ENCODE results near the gene SH2D1B.

- TF ChIP-seq CTCF (IDR thresholded peaks at IDR 0.05) (no peak), EP300 (IDR thresholded peaks at IDR 0.05) (no peak), POLR2AphosphoS5 (IDR thresholded peaks at IDR 0.05) (no peak)
These were observed 45.3 kb downstream of the SH2D1B start for GRCh38 chr1:162366671-162367070.
